ENCODE results near the gene ELAVL2.

- TF ChIP-seq POLR2A (IDR thresholded peaks at IDR 0.05; ENCODE audit: low read depth, low read length) (no peak), POLR2AphosphoS5 (IDR thresholded peaks at IDR 0.05; ENCODE audit: low read depth, low read length) (no peak), TAF1 (IDR thresholded peaks at IDR 0.05; ENCODE audit: borderline replicate concordance, low read depth, low read length) (no peak)
Observed at GRCh38 chr9:23739753-23740152, 86.3 kb downstream of the ELAVL2 start.
